NB4 (cell line): Measurements from ENCODE around the gene TSHZ2.

Experiments used
- DNase-seq: peaks from one replicate; pipeline ENCODE4 v3.0.0; 2010; ENCODE audit warnings: low read depth
- H3K4me3 ChIP-seq: one replicate; pipeline ENCODE4 v1.5.1; 2011; ENCODE audit warnings: mild to moderate bottlenecking, low read depth, low read length, moderate library complexity
- CTCF ChIP-seq: IDR thresholded peaks from one replicate; pipeline ENCODE4 v1.5.1; 2012; ENCODE audit warnings: low read depth, low read length
- MAX ChIP-seq: IDR thresholded peaks from 2 replicates; pipeline ENCODE4 v1.6.1; 2011; ENCODE audit warnings: low read depth, low read length
- MYC ChIP-seq: IDR thresholded peaks from 2 replicates; pipeline ENCODE4 v1.6.1; 2011; ENCODE audit warnings: low read depth, low read length
- POLR2A ChIP-seq: IDR thresholded peaks from 2 replicates; pipeline ENCODE4 v1.6.1; 2011; ENCODE audit warnings: mild to moderate bottlenecking; ENCODE audit not compliant: insufficient read length; ENCODE audit errors: extremely low read depth

The TSHZ2 gene

GRCh38 chr20:53154540-53154939 is 182.4 kb downstream of the TSHZ2 start:
- no peak for DNase-seq
- no peak overlapping the region for H3K4me3 ChIP-seq
- TF ChIP-seq MYC (no peak), POLR2A (no peak), CTCF (no peak), MAX (no peak)

GRCh38 chr20:53157443-53158408 is 185.6 kb downstream of the TSHZ2 start:
- peak; percentile 75 for DNase-seq
- no peak overlapping the region for H3K4me3 ChIP-seq
- TF ChIP-seq CTCF (peak; percentile 76), MYC (no peak)

- no peak for DNase-seq
- H3K4me3 ChIP-seq, result no peak overlapping the region
- TF ChIP-seq POLR2A (no peak), MYC (no peak), CTCF (no peak), MAX (no peak)
These were observed 187.0 kb downstream of the TSHZ2 start for GRCh38 chr20:53159160-53159559.

- TF ChIP-seq MYC, result no peak
- TF ChIP-seq MAX, result no peak
- TF ChIP-seq POLR2A, result no peak
- DNase-seq, result no peak
- no peak overlapping the region for H3K4me3 ChIP-seq
These were observed 188.9 kb downstream of the TSHZ2 start for GRCh38 chr20:53161073-53161472.

- H3K4me3 ChIP-seq, result no peak overlapping the region
- DNase-seq, result peak; percentile 21
- TF ChIP-seq CTCF, result no peak
- TF ChIP-seq MYC, result no peak
- no peak for TF ChIP-seq POLR2A
- TF ChIP-seq MAX, result no peak
These were observed 189.3 kb downstream of the TSHZ2 start for GRCh38 chr20:53161473-53161872.

GRCh38 chr20:53162251-53162835 is 190.2 kb downstream of the TSHZ2 start:
- no peak overlapping the region for H3K4me3 ChIP-seq
- peak; percentile 58 for DNase-seq
- no peak for TF ChIP-seq MYC
- peak; percentile 15; the same call in 1 of the 2 replicates for TF ChIP-seq MAX
- TF ChIP-seq POLR2A, result no peak
- peak; percentile 18 for TF ChIP-seq CTCF
